ENCODE results near the gene GPR171. TPM values are rescaled to one million over a fixed set of nuclear protein-coding genes. Genes with fewer than 3 reads are reported as not detected.
"Not testable (repeated sequence)": the region's sequence is repeated elsewhere in the genome, so short reads cannot be mapped to it uniquely, and the experiment has no call there.

The GPR171 gene
- total RNA-seq, 1 donor from 2014 or later, result not detected

DNA sequence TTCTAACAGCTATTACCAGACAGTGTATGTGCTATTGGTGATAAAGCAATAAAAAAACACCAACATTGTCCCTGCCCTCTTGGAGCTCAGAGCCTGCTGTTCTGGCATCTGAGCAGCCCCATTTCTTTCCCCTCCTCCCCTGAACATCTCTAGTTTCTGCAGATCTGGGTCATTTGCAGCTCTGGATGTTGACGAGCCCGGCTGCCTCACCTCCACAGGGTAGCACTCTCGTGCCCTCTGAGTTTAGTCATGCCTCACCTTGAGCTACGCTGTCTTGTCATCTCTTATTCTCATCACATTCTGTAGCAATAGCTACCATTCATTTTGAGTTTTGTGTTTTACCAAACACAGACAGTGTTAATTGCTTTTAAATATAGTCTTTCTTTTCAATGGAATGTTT, 30.0 kb upstream of the GPR171 start:
- no peak overlapping the region for H3K4me3 Mint-ChIP-seq (ENCODE audit: unreplicated experiment)
- no peak overlapping the region for H3K27ac Mint-ChIP-seq (ENCODE audit: unreplicated experiment)
- TF ChIP-seq CTCF (IDR thresholded peaks at IDR 0.05), result no peak
- H3K27me3 Mint-ChIP-seq (ENCODE audit: low read depth), result no peaks in the 10 kb centered on the region
- H3K36me3 Mint-ChIP-seq (ENCODE audit: low read depth), result no peaks in the 10 kb centered on the region
- peaks cover 16% of the 10 kb centered on the region for H3K4me1 Mint-ChIP-seq (ENCODE audit: low read depth)
- DNase-seq (ENCODE audit: low spot score), result no peak
- no peaks in the 10 kb centered on the region for H3K9me3 Mint-ChIP-seq (ENCODE audit: low read depth)

- not testable (repeated sequence) for H3K4me3 Mint-ChIP-seq (ENCODE audit: unreplicated experiment); H3K9me3 Mint-ChIP-seq (ENCODE audit: low read depth); H3K27ac Mint-ChIP-seq (ENCODE audit: unreplicated experiment); H3K36me3 Mint-ChIP-seq (ENCODE audit: low read depth); DNase-seq (ENCODE audit: low spot score); H3K27me3 Mint-ChIP-seq (ENCODE audit: low read depth)
- H3K4me1 Mint-ChIP-seq (ENCODE audit: low read depth), result peaks cover 22% of the 10 kb centered on the region
Measured at GRCh38 chr3:151232403-151232802, 29.4 kb upstream of the GPR171 start.

DNA sequence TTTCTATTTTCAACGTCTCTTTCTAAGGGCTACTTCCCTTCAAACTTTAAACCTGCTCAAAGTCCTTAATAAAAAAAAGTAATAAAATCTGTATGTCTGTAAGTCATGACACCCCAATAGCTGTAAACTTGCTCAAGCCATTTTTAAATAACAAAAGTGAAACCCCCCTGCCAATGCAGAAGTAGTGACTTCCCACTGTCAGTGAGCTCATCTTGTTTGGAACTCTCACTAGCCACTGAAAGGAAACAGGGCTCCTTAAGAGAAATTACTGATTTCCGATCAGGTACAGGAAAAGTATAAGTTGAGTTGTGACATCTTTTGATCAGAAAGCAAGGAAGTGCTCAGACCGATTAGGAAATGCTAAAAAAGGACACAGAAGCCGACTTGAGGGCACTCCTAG, 27.6 kb upstream of the GPR171 start:
- no peaks in the 10 kb centered on the region for H3K36me3 Mint-ChIP-seq (ENCODE audit: low read depth)
- no peak overlapping the region for H3K27ac Mint-ChIP-seq (ENCODE audit: unreplicated experiment)
- H3K9me3 Mint-ChIP-seq (ENCODE audit: low read depth), result no peaks in the 10 kb centered on the region
- no peak for DNase-seq (ENCODE audit: low spot score)
- no peak for TF ChIP-seq CTCF (IDR thresholded peaks at IDR 0.05)
- no peaks in the 10 kb centered on the region for H3K27me3 Mint-ChIP-seq (ENCODE audit: low read depth)
- no peak overlapping the region for H3K4me3 Mint-ChIP-seq (ENCODE audit: unreplicated experiment)
- H3K4me1 Mint-ChIP-seq (ENCODE audit: low read depth), result peaks cover 40% of the 10 kb centered on the region

DNA sequence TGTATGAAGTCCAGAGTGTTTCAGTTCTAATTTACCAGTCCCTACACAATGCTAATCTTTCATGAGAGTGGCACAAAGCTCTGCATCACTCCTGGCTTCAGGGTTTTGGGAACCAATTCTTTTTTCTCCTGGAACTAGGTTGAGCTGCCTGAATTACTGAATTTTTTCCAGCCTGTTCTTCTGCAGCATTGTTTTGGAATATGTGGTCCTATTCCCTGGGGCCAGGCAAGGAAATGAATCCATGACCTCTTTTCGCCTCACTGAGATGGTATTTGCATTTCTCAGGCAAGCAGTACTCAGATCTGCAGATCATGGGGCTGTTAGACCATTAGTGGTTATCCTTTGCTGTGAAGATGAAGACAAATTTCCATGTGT, 25.6 kb upstream of the GPR171 start:
- Mint-ChIP-seq H3K4me1 (ENCODE audit: low read depth) (peaks cover 44% of the 10 kb centered on the region), H3K36me3 (ENCODE audit: low read depth) (no peaks in the 10 kb centered on the region), H3K27ac (ENCODE audit: unreplicated experiment) (peak overlapping the region; percentile 86), H3K9me3 (ENCODE audit: low read depth) (no peaks in the 10 kb centered on the region), H3K4me3 (ENCODE audit: unreplicated experiment) (no peak overlapping the region), H3K27me3 (ENCODE audit: low read depth) (no peaks in the 10 kb centered on the region)
- no peak for DNase-seq (ENCODE audit: low spot score)
- no peak for TF ChIP-seq CTCF (IDR thresholded peaks at IDR 0.05)

DNA sequence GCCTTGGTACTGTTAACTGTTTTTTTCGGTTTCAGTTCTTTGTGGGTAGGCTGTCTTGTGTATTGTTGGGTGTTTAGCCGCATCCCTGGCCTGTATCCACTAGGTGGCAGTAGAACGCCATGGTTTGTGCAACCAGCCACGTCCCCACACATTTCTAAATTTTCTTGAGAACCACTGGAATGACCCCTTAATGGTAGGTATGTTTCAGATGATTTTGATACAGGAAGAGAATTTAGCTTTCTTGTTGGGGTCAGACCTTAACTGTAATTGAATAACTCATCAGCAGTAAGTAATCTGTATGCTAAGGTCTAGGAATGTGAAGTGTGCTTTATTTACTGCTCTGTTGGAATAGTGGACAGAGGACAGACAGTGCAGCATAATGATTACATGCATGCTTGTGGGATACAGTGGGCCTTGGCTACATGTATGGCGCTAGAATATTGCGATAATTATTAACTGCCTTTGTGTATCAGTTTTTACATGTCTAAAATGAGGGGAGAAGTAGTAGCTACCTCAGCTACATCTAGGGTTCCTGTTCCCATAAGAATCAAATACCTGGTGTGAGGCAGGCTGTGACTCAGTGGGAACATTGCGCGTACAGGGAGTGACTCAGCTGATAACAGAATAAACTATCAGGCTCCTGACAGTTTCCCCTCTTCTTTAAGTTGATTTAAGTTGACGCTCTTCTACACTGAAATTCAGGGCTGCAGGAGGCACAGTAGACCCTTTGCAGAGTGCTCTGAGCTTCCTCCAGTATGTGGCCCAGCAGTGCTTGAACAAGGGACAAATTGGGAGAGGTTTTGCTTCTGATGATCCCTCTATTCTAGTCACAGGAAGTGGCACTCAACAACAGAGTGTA, 25.0 kb upstream of the GPR171 start:
- Mint-ChIP-seq H3K27me3 (ENCODE audit: low read depth) (no peaks in the 10 kb centered on the region), H3K27ac (ENCODE audit: unreplicated experiment) (peak overlapping the region; percentile 86), H3K36me3 (ENCODE audit: low read depth) (no peaks in the 10 kb centered on the region), H3K4me3 (ENCODE audit: unreplicated experiment) (no peak overlapping the region), H3K4me1 (ENCODE audit: low read depth) (peaks cover 44% of the 10 kb centered on the region), H3K9me3 (ENCODE audit: low read depth) (no peaks in the 10 kb centered on the region)
- peak; percentile 99 for TF ChIP-seq CTCF (IDR thresholded peaks at IDR 0.05)
- DNase-seq (ENCODE audit: low spot score), result no peak

Measured in chondrocyte (in vitro differentiated cells).